ENCODE data around the gene CLIC4.

DNA sequence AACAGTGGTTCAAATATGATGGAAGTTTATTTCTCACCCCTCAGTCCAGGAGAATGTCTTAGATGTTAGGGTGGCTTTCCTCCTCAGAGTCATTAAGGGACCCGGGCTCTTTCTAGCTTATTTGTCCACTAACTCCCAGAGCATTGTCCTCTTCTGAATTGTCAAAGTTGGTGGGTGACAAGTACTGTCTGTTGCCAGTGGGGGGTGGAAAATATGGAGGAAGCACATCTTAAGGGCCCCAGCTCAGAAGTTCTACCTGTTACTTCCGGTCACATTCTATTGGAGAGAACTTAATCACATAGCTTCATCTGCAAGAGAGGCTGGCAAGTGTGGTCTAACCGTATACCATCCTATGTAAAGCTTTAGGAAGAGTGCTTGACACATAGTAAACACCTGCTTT lies 7.1 kb downstream of the CLIC4 start:
- TF ChIP-seq CTCF (conservative IDR thresholded peaks at IDR 0.05) (no peak), EZH2 (IDR thresholded peaks at IDR 0.05; ENCODE audit: low read depth) (no peak)
